GM12891 (cell line): ENCODE data around the gene MOB3A.

ENCODE experiments used
- PAX5 ChIP-seq: IDR thresholded peaks from 2 replicates; pipeline ENCODE4 v1.6.1; 2011; ENCODE audit warnings: low read length, moderate library complexity, mild to moderate bottlenecking; ENCODE audit not compliant: insufficient read depth, severe bottlenecking
- POLR2A ChIP-seq: IDR thresholded peaks from 2 replicates; pipeline ENCODE4 v1.6.1; 2011; ENCODE audit warnings: low read depth, low read length, control low read depth
- POLR2AphosphoS5 ChIP-seq: IDR thresholded peaks from 2 replicates; pipeline ENCODE4 v1.6.1; 2011; ENCODE audit warnings: low read depth, low read length, control low read depth
- POU2F2 ChIP-seq: IDR thresholded peaks from 2 replicates; pipeline ENCODE4 v1.6.1; 2011; ENCODE audit warnings: low read depth, mild to moderate bottlenecking, control low read depth, low read length, moderate library complexity
- SPI1 ChIP-seq: IDR thresholded peaks from 2 replicates; pipeline ENCODE4 v1.6.1; 2011; ENCODE audit warnings: low read depth, low read length, control low read depth
- TAF1 ChIP-seq: IDR thresholded peaks from 2 replicates; pipeline ENCODE4 v1.6.1; 2011; ENCODE audit warnings: low read depth, low read length, control low read depth

- TF ChIP-seq POLR2A (no peak), POLR2AphosphoS5 (no peak), TAF1 (no peak), SPI1 (no peak), PAX5 (no peak), POU2F2 (no peak)
These were observed 19.8 kb upstream of the MOB3A start for GRCh38 chr19:2115911-2116426.
